GM23248 (cell line): ENCODE data around the gene NOSIP. TPM values are rescaled to one million over a fixed set of nuclear protein-coding genes. Genes with fewer than 3 reads are reported as not detected.

Experiments used
- DNase-seq: peaks from one replicate; pipeline ENCODE4 v3.0.0-alpha.2; 2015
- H2AFZ ChIP-seq: fragments of 200-600 bp; sonication (generic); 2 replicates; pipeline ENCODE4 v1.6.1; 2016; ENCODE audit warnings: antibody characterized with exemption
- H3F3A ChIP-seq: fragments of 200-600 bp; sonication (generic); 2 replicates; pipeline ENCODE4 v1.6.1; 2016; ENCODE audit warnings: mild to moderate bottlenecking, antibody characterized with exemption, mixed run types; ENCODE audit not compliant: insufficient read depth
- H3K27ac ChIP-seq: fragments of 200-600 bp; sonication (generic); 2 replicates; pipeline ENCODE4 v1.5.1; 2016; ENCODE audit warnings: mild to moderate bottlenecking
- H3K27me3 ChIP-seq: fragments of 200-600 bp; sonication (generic); replicated peaks from 2 replicates; pipeline ENCODE4 v1.6.1; 2016; ENCODE audit warnings: mild to moderate bottlenecking; ENCODE audit not compliant: insufficient read depth
- H3K36me3 ChIP-seq: fragments of 200-600 bp; sonication (generic); 2 replicates; pipeline ENCODE4 v1.6.1; 2016; ENCODE audit warnings: low read depth, mild to moderate bottlenecking
- H3K4me1 ChIP-seq: fragments of 200-600 bp; sonication (generic); 2 replicates; pipeline ENCODE4 v1.6.1; 2016; ENCODE audit warnings: mild to moderate bottlenecking; ENCODE audit not compliant: insufficient read depth
- H3K4me2 ChIP-seq: fragments of 200-600 bp; sonication (generic); one replicate; pipeline ENCODE4 v1.6.1; 2016; ENCODE audit warnings: mild to moderate bottlenecking; ENCODE audit not compliant: unreplicated experiment
- H3K4me3 ChIP-seq: fragments of 200-600 bp; sonication (generic); 2 replicates; pipeline ENCODE4 v1.5.1; 2016; ENCODE audit warnings: mild to moderate bottlenecking
- H3K79me2 ChIP-seq: fragments of 200-600 bp; sonication (generic); 2 replicates; pipeline ENCODE4 v1.6.1; 2016; ENCODE audit warnings: mild to moderate bottlenecking; ENCODE audit not compliant: insufficient read depth
- H3K9ac ChIP-seq: fragments of 200-600 bp; sonication (generic); 2 replicates; pipeline ENCODE4 v1.6.1; 2016; ENCODE audit warnings: mild to moderate bottlenecking
- H3K9me2 ChIP-seq: fragments of 200-600 bp; sonication (generic); 2 replicates; pipeline ENCODE4 v1.6.1; 2016; ENCODE audit warnings: mixed run types, mild to moderate bottlenecking, moderate library complexity; ENCODE audit not compliant: insufficient read depth
- H3K9me3 ChIP-seq: fragments of 200-600 bp; sonication (generic); one replicate; pipeline ENCODE4 v1.6.1; 2017; ENCODE audit warnings: low read depth
- H4K20me1 ChIP-seq: fragments of 200-600 bp; sonication (generic); 2 replicates; pipeline ENCODE4 v1.6.0; 2016; ENCODE audit not compliant: insufficient read depth
- EZH2 ChIP-seq: fragments of 200-600 bp; sonication (generic); IDR thresholded peaks from 2 replicates; pipeline ENCODE4 v1.6.1; 2018; ENCODE audit warnings: antibody characterized with exemption, mild to moderate bottlenecking; ENCODE audit not compliant: insufficient read depth, poor library complexity, severe bottlenecking
- EZH2phosphoT487 ChIP-seq: fragments of 200-600 bp; sonication (generic); IDR thresholded peaks from 2 replicates; pipeline ENCODE4 v1.6.1; 2018; ENCODE audit warnings: antibody characterized with exemption, moderate library complexity, mild to moderate bottlenecking, low read depth; ENCODE audit not compliant: insufficient read depth
- WGBS, 2 experiments: methylation state at CpG; one replicate each; pipeline ENCODE4 v1.1.6; 2015 to 2017; ENCODE audit warnings: low lambda C conversion rate in 2 of 2, low coverage in 1 of 2; ENCODE audit errors: missing lambda C conversion rate in 2 of 2; 5-methylcytosine and 5-hydroxymethylcytosine counted together
- in situ Hi-C: fragments of 300-500 bp; cut with MboI; formaldehyde crosslinking; loops from 2 replicates; pipeline ENCODE4 v1.15.0; 2020
- polyA plus RNA-seq: library from polyadenylated mRNA; unstranded; fragments of >200 nt; fragmentation: Nextera tagmentation; extraction: Ambion mirVana; gene quantifications from 2 replicates; pipeline ENCODE4 v1.2.1, GENCODE V29; 2016
- total RNA-seq: library from RNA; depleted of rRNA; stranded (reverse); fragments of >200 nt; shearing (Covaris generic); gene quantifications from 2 replicates; pipeline ENCODE4 v1.2.3, GENCODE V29; 2014

NOSIP gene
- total and polyA plus RNA-seq, 2 experiments from 2014 or later: 53.2 to 84.3 TPM

DNA sequence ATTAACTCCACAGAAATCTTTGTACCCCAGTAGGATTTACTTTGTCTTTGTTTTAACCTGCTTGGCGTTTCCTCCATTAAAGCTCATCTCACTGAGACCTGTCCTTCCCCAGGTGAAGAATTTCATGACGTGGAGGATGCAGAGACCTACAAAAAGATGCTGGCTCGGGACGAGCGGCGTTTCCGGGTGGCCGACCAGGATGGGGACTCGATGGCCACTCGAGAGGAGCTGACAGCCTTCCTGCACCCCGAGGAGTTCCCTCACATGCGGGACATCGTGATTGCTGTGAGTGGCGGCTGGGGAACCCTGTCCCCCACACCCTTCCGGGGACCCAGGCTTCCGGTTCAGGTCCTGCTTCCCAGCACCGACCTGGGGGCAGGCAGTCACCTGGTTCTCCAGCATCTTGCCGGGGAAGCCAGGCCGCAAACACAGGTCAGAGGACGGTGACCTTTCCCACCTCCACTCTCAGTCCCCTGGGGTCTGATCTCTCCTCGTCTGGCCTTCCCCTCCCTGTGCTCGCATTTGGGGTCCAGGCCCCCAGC is 43.4 kb downstream of the NOSIP start:
- Histone ChIP-seq H3F3A (peaks cover 35% of the 10 kb centered on the region), H3K27me3 (no peaks in the 10 kb centered on the region), H3K9me2 (no peaks in the 10 kb centered on the region), H3K4me2 (no peak overlapping the region), H3K9ac (no peak overlapping the region), H3K4me3 (no peak overlapping the region), H3K27ac (no peak overlapping the region), H3K4me1 (peaks cover 9% of the 10 kb centered on the region), H3K79me2 (peaks cover 33% of the 10 kb centered on the region), H4K20me1 (no peaks in the 10 kb centered on the region), H2AFZ (no peak overlapping the region), H3K36me3 (peaks cover 54% of the 10 kb centered on the region), H3K9me3 (no peaks in the 10 kb centered on the region)
- in situ Hi-C loops: no loop called here
- 89 to 93% methylated on average over 22 of the region's 22 CpGs for WGBS, 2 experiments
- TF ChIP-seq EZH2phosphoT487 (no peak), EZH2 (no peak)
- no peak for DNase-seq

DNA sequence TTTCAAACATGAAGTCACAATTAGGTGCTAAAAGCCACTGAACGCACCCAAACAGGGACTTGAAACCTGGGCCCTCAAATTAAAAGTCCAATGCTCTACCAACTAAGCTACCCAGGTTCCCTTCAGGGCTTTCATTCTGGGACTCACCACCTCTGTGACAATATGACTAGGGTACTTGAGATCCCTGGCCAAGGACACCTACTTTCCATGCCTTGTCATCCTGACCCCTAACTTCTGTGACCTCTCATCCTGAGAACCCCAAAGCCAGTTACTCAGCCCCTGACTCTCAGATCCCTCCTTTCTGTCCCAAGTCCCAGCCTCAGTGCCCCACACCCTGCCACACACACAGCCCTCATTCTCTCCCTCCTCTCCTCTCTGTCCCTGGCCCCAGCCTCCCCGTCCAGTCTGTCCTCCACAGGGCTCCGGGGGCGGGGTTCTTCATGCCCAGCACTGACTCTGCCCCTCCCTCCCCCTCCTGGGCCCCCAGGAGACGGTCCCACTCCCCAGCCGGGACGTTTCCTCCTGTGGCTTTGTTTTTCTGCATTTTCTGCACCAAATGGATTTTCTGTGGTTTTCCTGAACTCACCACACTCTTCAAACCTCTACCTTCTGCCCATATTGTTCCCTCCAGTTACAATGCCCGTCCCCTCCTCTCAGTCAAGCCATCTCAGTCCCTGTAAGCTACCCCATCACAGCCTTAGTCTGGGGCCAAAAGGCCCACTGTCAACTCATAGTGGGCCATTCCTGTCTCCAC is 45.5 kb downstream of the NOSIP start:
- no peaks in the 10 kb centered on the region for H4K20me1 ChIP-seq
- DNase-seq: no peak
- no peak overlapping the region for H3K4me2 ChIP-seq
- no peak overlapping the region for H3K9ac ChIP-seq
- H3F3A ChIP-seq: peaks cover 20% of the 10 kb centered on the region
- 93 to 100% methylated on average over 4 to 8 of the region's 8 CpGs for WGBS, 2 experiments
- in situ Hi-C loops: no loop called here
- peaks cover 55% of the 10 kb centered on the region for H3K79me2 ChIP-seq
- no peaks in the 10 kb centered on the region for H3K9me3 ChIP-seq
- no peaks in the 10 kb centered on the region for H3K9me2 ChIP-seq
- H3K27me3 ChIP-seq: no peaks in the 10 kb centered on the region
- H3K36me3 ChIP-seq: peaks cover 44% of the 10 kb centered on the region
- H2AFZ ChIP-seq: no peak overlapping the region
- no peak overlapping the region for H3K27ac ChIP-seq
- TF ChIP-seq EZH2: no peak
- TF ChIP-seq EZH2phosphoT487: no peak
- peaks cover 9% of the 10 kb centered on the region for H3K4me1 ChIP-seq
- no peak overlapping the region for H3K4me3 ChIP-seq

GRCh38 chr19:49533551-49534488 is 46.5 kb downstream of the NOSIP start:
- H3K4me3 ChIP-seq: peak overlapping the region; percentile 48
- in situ Hi-C loops: no loop called here
- H3K36me3 ChIP-seq: peaks cover 35% of the 10 kb centered on the region
- no peak overlapping the region for H2AFZ ChIP-seq
- DNase-seq: peak; percentile 78
- no peaks in the 10 kb centered on the region for H3K27me3 ChIP-seq
- peak overlapping the region; percentile 42 for H3K27ac ChIP-seq
- H3F3A ChIP-seq: peaks cover 12% of the 10 kb centered on the region; the same call in 1 of the 2 replicates
- TF ChIP-seq EZH2: no peak
- TF ChIP-seq EZH2phosphoT487: no peak
- peaks cover 16% of the 10 kb centered on the region for H3K4me1 ChIP-seq
- H3K79me2 ChIP-seq: peaks cover 62% of the 10 kb centered on the region
- no peaks in the 10 kb centered on the region for H3K9me2 ChIP-seq
- 39 to 50% methylated on average over 33 to 62 of the region's 87 CpGs for WGBS, 2 experiments
- peak overlapping the region; percentile 65 for H3K9ac ChIP-seq
- H3K9me3 ChIP-seq: no peaks in the 10 kb centered on the region
- no peaks in the 10 kb centered on the region for H4K20me1 ChIP-seq
- peak overlapping the region; percentile 48 for H3K4me2 ChIP-seq

- Histone ChIP-seq H3K9me3 (no peaks in the 10 kb centered on the region), H3K4me1 (peaks cover 20% of the 10 kb centered on the region), H3F3A (peaks cover 15% of the 10 kb centered on the region), H3K79me2 (peaks cover 67% of the 10 kb centered on the region), H3K4me2 (no peak overlapping the region), H3K4me3 (no peak overlapping the region), H4K20me1 (no peaks in the 10 kb centered on the region), H3K9me2 (no peaks in the 10 kb centered on the region), H3K36me3 (peaks cover 17% of the 10 kb centered on the region), H2AFZ (no peak overlapping the region), H3K27me3 (no peaks in the 10 kb centered on the region), H3K9ac (no peak overlapping the region), H3K27ac (no peak overlapping the region)
- TF ChIP-seq EZH2phosphoT487: no peak
- no peak for TF ChIP-seq EZH2
- no peak for DNase-seq
- WGBS, 2 experiments: 89 to 94% methylated on average over 7 of the region's 7 CpGs
- in situ Hi-C loops: no loop called here
Observed at GRCh38 chr19:49530708-49531107, 49.6 kb downstream of the NOSIP start.
